Right lobe of liver (tissue), 4 donors: ENCODE measurements around the gene HDGFL3.

Experiments
- CTCF ChIP-seq, 4 donors: fragments of 200-600 bp in 3 of 4; fragments of 450-650 bp in 1 of 4; IDR thresholded peaks; one replicate each; pipeline versions ENCODE4 v1.5.1 to v1.8.0; 2016 to 2022; ENCODE audit warnings: antibody characterized with exemption in 4 of 4, mild to moderate bottlenecking in 2 of 4
- POLR2A ChIP-seq: fragments of 450-650 bp; IDR thresholded peaks from one replicate; pipeline ENCODE4 v1.6.1; 2017; ENCODE audit warnings: antibody characterized with exemption, mild to moderate bottlenecking
- donor health status: DM: no; HTN: no; CAD: no.
- donor health status: DM: no; HTN: no; CAD: no.
- donor health status: DM: no; HTN: yes; CAD: no.

GRCh38 chr15:83110381-83110780 is 97.2 kb downstream of the HDGFL3 start:
- TF ChIP-seq CTCF (IDR thresholded peaks at IDR 0.05) (no peak), POLR2A (no peak)
